ENCODE data around the gene SLC38A8. TPM values are rescaled to one million over a fixed set of nuclear protein-coding genes. Genes with fewer than 3 reads are reported as not detected.

SLC38A8 gene
- total RNA-seq, 1 donor from 2014 or later, result not detected

DNA sequence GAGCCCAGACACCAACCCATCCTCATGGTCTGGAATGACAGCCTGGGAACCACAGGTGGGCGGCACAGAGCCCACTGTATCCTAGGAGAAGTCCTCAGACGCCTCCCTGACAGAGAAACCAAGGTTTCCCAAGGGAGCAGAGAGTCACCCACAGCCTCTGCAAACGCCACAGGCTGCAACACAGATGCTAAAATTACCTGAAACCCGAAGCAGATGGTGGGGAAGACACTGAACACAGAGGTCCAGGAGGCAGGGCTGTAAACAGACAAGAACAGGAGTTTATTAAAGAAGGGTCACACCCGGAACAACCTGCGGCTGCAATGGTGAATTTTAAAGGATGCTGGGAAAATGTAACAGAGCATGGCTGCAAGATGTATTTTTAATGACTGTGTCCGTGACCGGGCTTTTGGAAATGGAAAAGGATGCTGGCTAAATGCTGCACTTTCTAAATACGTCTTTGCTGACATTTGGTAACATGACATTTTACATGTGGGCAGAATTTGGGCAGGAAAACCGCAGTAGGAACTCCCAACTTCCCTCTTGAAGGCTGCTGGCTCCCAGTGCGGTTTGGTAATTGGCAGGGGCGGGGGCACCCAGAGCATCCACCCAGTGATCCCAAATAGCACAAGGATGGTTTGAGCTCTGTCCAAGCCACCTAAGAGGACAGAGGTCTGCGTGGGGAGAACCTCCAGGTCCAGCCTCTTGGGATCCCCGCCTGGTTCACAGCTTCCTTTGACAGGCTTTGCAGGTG lies 13.1 kb downstream of the SLC38A8 start:
- no peaks in the 10 kb centered on the region for H3K36me3 ChIP-seq
- no peak overlapping the region for H3K4me3 ChIP-seq
- no peaks in the 10 kb centered on the region for H3K9me3 ChIP-seq
- no peak overlapping the region for H3K27ac ChIP-seq
- intact Hi-C loops (cut with DNase I), result no loop called here
- TF ChIP-seq POLR2A (IDR thresholded peaks at IDR 0.05), result no peak
- no peak for TF ChIP-seq POLR2AphosphoS5 (IDR thresholded peaks at IDR 0.05; ENCODE audit: insufficient read depth in 1 of 2, low read depth in 1 of 2)
- TF ChIP-seq, protein P1, sequence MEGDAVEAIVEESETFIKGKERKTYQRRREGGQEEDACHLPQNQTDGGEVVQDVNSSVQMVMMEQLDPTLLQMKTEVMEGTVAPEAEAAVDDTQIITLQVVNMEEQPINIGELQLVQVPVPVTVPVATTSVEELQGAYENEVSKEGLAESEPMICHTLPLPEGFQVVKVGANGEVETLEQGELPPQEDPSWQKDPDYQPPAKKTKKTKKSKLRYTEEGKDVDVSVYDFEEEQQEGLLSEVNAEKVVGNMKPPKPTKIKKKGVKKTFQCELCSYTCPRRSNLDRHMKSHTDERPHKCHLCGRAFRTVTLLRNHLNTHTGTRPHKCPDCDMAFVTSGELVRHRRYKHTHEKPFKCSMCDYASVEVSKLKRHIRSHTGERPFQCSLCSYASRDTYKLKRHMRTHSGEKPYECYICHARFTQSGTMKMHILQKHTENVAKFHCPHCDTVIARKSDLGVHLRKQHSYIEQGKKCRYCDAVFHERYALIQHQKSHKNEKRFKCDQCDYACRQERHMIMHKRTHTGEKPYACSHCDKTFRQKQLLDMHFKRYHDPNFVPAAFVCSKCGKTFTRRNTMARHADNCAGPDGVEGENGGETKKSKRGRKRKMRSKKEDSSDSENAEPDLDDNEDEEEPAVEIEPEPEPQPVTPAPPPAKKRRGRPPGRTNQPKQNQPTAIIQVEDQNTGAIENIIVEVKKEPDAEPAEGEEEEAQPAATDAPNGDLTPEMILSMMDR (IDR thresholded peaks at IDR 0.05), result no peak
- no peaks in the 10 kb centered on the region for H3K27me3 ChIP-seq
- H3K4me1 ChIP-seq, result no peaks in the 10 kb centered on the region
- DNase-seq (ENCODE audit: extremely low spot score in 2 of 2), result no peak

DNA sequence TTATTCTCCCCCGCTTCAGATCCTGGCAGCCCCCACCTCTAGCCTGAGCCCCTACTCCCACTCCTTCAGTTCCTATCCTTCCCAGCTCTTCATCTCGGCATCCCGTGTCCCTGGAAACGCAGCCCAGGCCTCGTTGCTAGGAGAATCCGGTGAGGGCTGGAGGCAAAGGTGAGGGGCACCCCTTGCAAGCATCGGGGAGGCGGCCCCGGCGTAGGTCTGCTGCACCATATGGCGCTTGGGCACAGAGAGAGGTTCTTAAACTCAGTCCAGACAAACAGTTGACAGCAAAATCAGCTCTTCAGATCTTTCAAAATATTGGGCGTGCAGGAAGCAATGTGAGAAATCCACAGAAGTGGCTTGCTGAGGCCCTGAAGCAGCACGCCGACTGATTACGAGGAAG lies 15.0 kb downstream of the SLC38A8 start:
- Histone ChIP-seq H3K27ac (no peak overlapping the region), H3K4me3 (no peak overlapping the region), H3K27me3 (no peaks in the 10 kb centered on the region), H3K36me3 (no peaks in the 10 kb centered on the region), H3K9me3 (no peaks in the 10 kb centered on the region), H3K4me1 (no peaks in the 10 kb centered on the region)
- no peak for DNase-seq (ENCODE audit: extremely low spot score in 2 of 2)
- TF ChIP-seq POLR2AphosphoS5 (IDR thresholded peaks at IDR 0.05; ENCODE audit: insufficient read depth in 1 of 2, low read depth in 1 of 2) (no peak), POLR2A (IDR thresholded peaks at IDR 0.05) (no peak)
- TF ChIP-seq, protein P1 (IDR thresholded peaks at IDR 0.05), result no peak
- intact Hi-C loops (cut with DNase I), result no loop called here

DNA sequence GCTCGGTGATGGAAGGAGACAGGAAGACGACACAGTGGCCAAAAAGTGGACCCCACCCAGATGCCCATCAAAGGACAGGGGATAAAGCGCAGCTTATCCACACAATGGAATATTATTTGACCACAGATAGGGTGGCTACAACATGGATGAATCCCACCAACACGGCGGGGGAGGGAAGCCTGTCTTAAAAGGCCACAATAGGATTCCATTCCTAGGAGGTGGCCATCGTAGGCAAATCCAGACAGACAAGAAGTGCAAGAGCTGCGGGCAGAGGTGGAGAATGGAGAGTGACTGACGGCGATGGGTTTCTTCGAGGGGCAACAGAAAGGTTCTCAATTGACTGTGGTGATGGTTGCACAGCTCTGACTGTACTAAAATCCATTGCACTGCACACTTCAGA lies 16.0 kb downstream of the SLC38A8 start:
- no peaks in the 10 kb centered on the region for H3K4me1 ChIP-seq
- no peak for DNase-seq (ENCODE audit: extremely low spot score in 2 of 2)
- H3K27ac ChIP-seq, result no peak overlapping the region
- H3K9me3 ChIP-seq, result peaks cover 7% of the 10 kb centered on the region
- no peaks in the 10 kb centered on the region for H3K27me3 ChIP-seq
- no peaks in the 10 kb centered on the region for H3K36me3 ChIP-seq
- no peak overlapping the region for H3K4me3 ChIP-seq
- TF ChIP-seq POLR2AphosphoS5 (IDR thresholded peaks at IDR 0.05; ENCODE audit: insufficient read depth in 1 of 2, low read depth in 1 of 2) (no peak), POLR2A (IDR thresholded peaks at IDR 0.05) (no peak)
- TF ChIP-seq, protein P1 (IDR thresholded peaks at IDR 0.05), result no peak
- intact Hi-C loops (cut with DNase I), result no loop called here

DNA sequence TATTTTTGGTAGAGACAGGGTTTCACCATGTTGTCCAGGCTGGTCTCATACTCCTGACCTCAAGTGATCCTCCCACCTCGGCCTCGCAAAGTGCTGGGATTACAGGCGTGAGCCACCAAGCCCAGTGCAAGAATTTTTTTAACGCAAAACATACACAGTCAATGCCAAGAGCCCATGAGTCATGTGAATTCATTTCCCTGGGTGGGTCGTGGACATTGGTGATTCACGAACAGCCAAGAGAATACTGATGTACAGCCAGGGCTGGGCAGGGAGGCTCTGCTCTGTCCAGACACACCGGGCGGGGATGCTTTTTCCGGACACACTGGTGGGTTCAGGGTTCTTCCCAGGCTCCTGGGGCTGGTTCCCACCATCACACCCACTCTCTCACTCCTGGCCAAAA lies 17.7 kb downstream of the SLC38A8 start:
- no peak for TF ChIP-seq POLR2AphosphoS5 (IDR thresholded peaks at IDR 0.05; ENCODE audit: insufficient read depth in 1 of 2, low read depth in 1 of 2)
- no peak for TF ChIP-seq POLR2A (IDR thresholded peaks at IDR 0.05)
- TF ChIP-seq, protein P1 (IDR thresholded peaks at IDR 0.05), result no peak
- Histone ChIP-seq H3K27ac (no peak overlapping the region), H3K36me3 (no peaks in the 10 kb centered on the region), H3K9me3 (peaks cover 12% of the 10 kb centered on the region), H3K4me3 (no peak overlapping the region), H3K27me3 (no peaks in the 10 kb centered on the region), H3K4me1 (no peaks in the 10 kb centered on the region)
- no peak for DNase-seq (ENCODE audit: extremely low spot score in 2 of 2)
- intact Hi-C loops (cut with DNase I), result no loop called here

DNA sequence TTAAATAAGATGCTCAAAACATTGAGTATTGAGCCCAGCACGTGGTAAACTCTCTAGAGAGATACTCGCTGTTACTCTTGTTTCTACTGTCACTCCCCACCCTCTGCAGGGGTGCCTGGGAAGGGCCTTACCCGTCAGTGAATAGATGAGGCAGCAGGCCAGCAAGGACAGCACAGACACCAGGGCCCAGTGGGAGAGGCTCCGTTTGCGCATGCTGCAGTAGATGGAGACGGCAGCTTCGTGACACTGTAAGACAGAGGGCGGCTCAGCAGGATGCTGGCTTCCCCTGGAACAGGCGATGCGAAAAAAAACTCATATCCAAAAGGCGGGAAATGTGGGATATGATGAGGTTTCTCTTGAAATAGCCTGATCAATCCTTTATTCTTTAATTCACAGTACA lies 20.0 kb downstream of the SLC38A8 start:
- H3K9me3 ChIP-seq, result peaks cover 12% of the 10 kb centered on the region
- H3K36me3 ChIP-seq, result no peaks in the 10 kb centered on the region
- TF ChIP-seq POLR2AphosphoS5 (IDR thresholded peaks at IDR 0.05; ENCODE audit: insufficient read depth in 1 of 2, low read depth in 1 of 2) (no peak), POLR2A (IDR thresholded peaks at IDR 0.05) (no peak)
- TF ChIP-seq, protein P1 (IDR thresholded peaks at IDR 0.05), result no peak
- H3K4me3 ChIP-seq, result no peak overlapping the region
- no peak for DNase-seq (ENCODE audit: extremely low spot score in 2 of 2)
- intact Hi-C loops (cut with DNase I), result no loop called here
- no peaks in the 10 kb centered on the region for H3K27me3 ChIP-seq
- no peak overlapping the region for H3K27ac ChIP-seq
- H3K4me1 ChIP-seq, result no peaks in the 10 kb centered on the region

All from vagina (tissue), 2 donors.